H1 (cell line): ENCODE measurements around the gene KLHL40. TPM values are rescaled to one million over a fixed set of nuclear protein-coding genes. Genes with fewer than 3 reads are reported as not detected.

Experiments used
- CTCF ChIA-PET: fragments of 300-600 bp; sonication (Branson Sonifier 250); formaldehyde crosslinking; loops from one replicate; lab custom pipeline; 2021; ENCODE audit not compliant: partially characterized antibody; lab: Charles Lee
- POLR2A ChIA-PET: fragments of 300-600 bp; sonication (Branson Sonifier 250); formaldehyde crosslinking; loops from one replicate; lab custom pipeline; 2021; ENCODE audit warnings: inconsistent platforms; ENCODE audit not compliant: partially characterized antibody; lab: Charles Lee
- DNase-seq, 2 experiments: peaks; one replicate each; pipeline versions ENCODE4 v3.0.0 to v3.0.0-alpha.2; 2010 to 2022; ENCODE audit warnings: low spot score in 2 of 2, low read depth in 1 of 2, mixed read lengths in 1 of 2
- FAIRE-seq: peaks from 2 replicates; lab custom pipeline; 2011; peaks lifted over from hg19 to GRCh38; lab: Jason Lieb, UNC
- H2AFZ ChIP-seq: 2 replicates; pipeline ENCODE4 v1.8.1; 2012; ENCODE audit warnings: low read length, inconsistent platforms
- H2AK5ac ChIP-seq: 2 replicates; pipeline ENCODE4 v1.6.1; 2013; ENCODE audit warnings: low read depth, low read length
- H2BK120ac ChIP-seq: replicated peaks from 2 replicates; pipeline ENCODE3; 2013; ENCODE audit warnings: low read depth, low read length, inconsistent platforms
- H2BK12ac ChIP-seq: 2 replicates; pipeline ENCODE4 v1.6.1; 2013; ENCODE audit warnings: low read depth, low read length
- H2BK15ac ChIP-seq: 2 replicates; pipeline ENCODE4 v1.6.1; 2013; ENCODE audit warnings: low read length
- H2BK20ac ChIP-seq: 2 replicates; pipeline ENCODE4 v1.6.1; 2013; ENCODE audit warnings: low read length
- H2BK5ac ChIP-seq: 2 replicates; pipeline ENCODE4 v1.6.1; 2013; ENCODE audit warnings: low read depth, low read length
- H3K14ac ChIP-seq: 2 replicates; pipeline ENCODE4 v1.6.1; 2013; ENCODE audit warnings: inconsistent platforms; ENCODE audit not compliant: insufficient read length
- H3K18ac ChIP-seq: 2 replicates; pipeline ENCODE4 v1.6.1; 2013; ENCODE audit warnings: low read length; ENCODE audit errors: extremely low read depth
- H3K23ac ChIP-seq: 2 replicates; pipeline ENCODE4 v1.6.1; 2013; ENCODE audit warnings: inconsistent platforms; ENCODE audit not compliant: insufficient read length
- H3K23me2 ChIP-seq: 2 replicates; pipeline ENCODE4 v1.6.1; 2013; ENCODE audit warnings: low read depth, low read length
- H3K27ac ChIP-seq: 2 replicates; pipeline ENCODE4 v1.6.1; 2011; ENCODE audit warnings: low read depth, low read length, inconsistent platforms
- H3K27me3 ChIP-seq, 4 experiments: replicated peaks in 1 of 4; 1 replicate in 1 of 4; 2 replicates in 3 of 4; pipeline versions ENCODE4 v1.6.1 to v1.8.1; 2011 to 2013; ENCODE audit warnings: low read length in 3 of 4, mild to moderate bottlenecking in 3 of 4, inconsistent platforms in 2 of 4, mixed read lengths in 2 of 4, moderate library complexity in 1 of 4; ENCODE audit not compliant: control insufficient read depth in 3 of 4, insufficient read depth in 3 of 4; ENCODE audit errors: extremely low read depth in 1 of 4
- H3K36me3 ChIP-seq, 4 experiments: 2 replicates each; pipeline versions ENCODE4 v1.6.1 to v1.8.1; 2011 to 2013; ENCODE audit warnings: mild to moderate bottlenecking in 4 of 4, low read length in 3 of 4, moderate library complexity in 2 of 4, control low read depth in 1 of 4, inconsistent platforms in 1 of 4; ENCODE audit not compliant: insufficient read depth in 4 of 4, control insufficient read depth in 2 of 4
- H3K4ac ChIP-seq: replicated peaks from 2 replicates; pipeline ENCODE3; 2013; ENCODE audit warnings: low read length, low read depth, mixed read lengths, inconsistent platforms; ENCODE audit not compliant: insufficient read length
- H3K4me1 ChIP-seq, 4 experiments: replicated peaks in 1 of 4; 1 replicate in 1 of 4; 2 replicates in 3 of 4; pipeline versions ENCODE4 v1.6.1 to v1.8.1; 2011 to 2013; ENCODE audit warnings: low read length in 3 of 4, inconsistent platforms in 2 of 4, mixed read lengths in 1 of 4; ENCODE audit not compliant: insufficient read depth in 4 of 4, control insufficient read depth in 3 of 4
- H3K4me2 ChIP-seq, 2 experiments: 2 replicates each; pipeline versions ENCODE4 v1.6.1 to v1.8.1; 2011 to 2013; ENCODE audit warnings: low read depth in 2 of 2, low read length in 2 of 2, control low read depth in 1 of 2, inconsistent platforms in 1 of 2, mild to moderate bottlenecking in 1 of 2; ENCODE audit not compliant: insufficient read depth in 1 of 2
- H3K4me3 ChIP-seq, 4 experiments: fragments of 200-600, 300-600 bp in 1 of 4; sonication (generic), shearing (Covaris generic), sonication (Bioruptor Twin) in 1 of 4; 2 replicates each; pipeline versions ENCODE4 v1.5.1 to v1.8.1; 2011 to 2016; ENCODE audit warnings: low read length in 4 of 4, low read depth in 3 of 4, control low read depth in 2 of 4, inconsistent platforms in 2 of 4, mild to moderate bottlenecking in 2 of 4, mixed read lengths in 1 of 4, moderate library complexity in 1 of 4; ENCODE audit not compliant: insufficient read depth in 2 of 4; ENCODE audit errors: extremely low read depth in 1 of 4
- H3K56ac ChIP-seq: replicated peaks from 2 replicates; pipeline ENCODE3; 2013; ENCODE audit warnings: low read depth, mild to moderate bottlenecking, mixed read lengths, low read length, inconsistent platforms; ENCODE audit not compliant: insufficient read length
- H3K79me1 ChIP-seq: 2 replicates; pipeline ENCODE4 v1.6.1; 2013; ENCODE audit warnings: low read depth, low read length, control low read depth
- H3K79me2 ChIP-seq, 2 experiments: 2 replicates each; pipeline versions ENCODE4 v1.6.1 to v1.8.1; 2012 to 2013; ENCODE audit warnings: low read length in 2 of 2, mild to moderate bottlenecking in 2 of 2, inconsistent platforms in 1 of 2; ENCODE audit not compliant: insufficient read depth in 2 of 2, control insufficient read depth in 1 of 2
- H3K9ac ChIP-seq, 4 experiments: replicated peaks in 1 of 4; 1 replicate in 1 of 4; 2 replicates in 3 of 4; pipeline versions ENCODE4 v1.6.1 to v1.8.1; 2011 to 2013; ENCODE audit warnings: low read depth in 3 of 4, low read length in 3 of 4, control low read depth in 2 of 4, mild to moderate bottlenecking in 2 of 4, moderate library complexity in 2 of 4, inconsistent platforms in 1 of 4; ENCODE audit errors: extremely low read depth in 1 of 4
- H3K9me3 ChIP-seq, 2 experiments: 2 replicates each; pipeline versions ENCODE4 v1.6.1 to v1.8.1; 2012 to 2013; ENCODE audit warnings: mild to moderate bottlenecking in 2 of 2, moderate library complexity in 2 of 2, control low read depth in 1 of 2, inconsistent platforms in 1 of 2, low read depth in 1 of 2, low read length in 1 of 2, mixed read lengths in 1 of 2; ENCODE audit not compliant: insufficient read depth in 2 of 2
- H4K20me1 ChIP-seq, 2 experiments: replicated peaks in 1 of 2; 2 replicates each; pipeline versions ENCODE3 to v1.8.1; 2011 to 2013; ENCODE audit warnings: inconsistent platforms in 2 of 2, low read length in 2 of 2, mild to moderate bottlenecking in 1 of 2; ENCODE audit not compliant: insufficient read depth in 2 of 2, control insufficient read depth in 1 of 2
- H4K5ac ChIP-seq: 2 replicates; pipeline ENCODE4 v1.6.1; 2013; ENCODE audit warnings: low read length, low read depth, mixed read lengths, inconsistent platforms; ENCODE audit not compliant: insufficient read length
- H4K8ac ChIP-seq: 2 replicates; pipeline ENCODE4 v1.8.0; 2013; ENCODE audit warnings: mild to moderate bottlenecking, moderate library complexity, low read length, inconsistent platforms; ENCODE audit not compliant: insufficient read depth; ENCODE audit errors: extremely low read depth
- H4K91ac ChIP-seq: replicated peaks from 2 replicates; pipeline ENCODE3; 2013; ENCODE audit warnings: low read length, mixed read lengths, inconsistent platforms; ENCODE audit not compliant: insufficient read length
- WGBS, 2 experiments: shearing (Covaris generic) in 1 of 2; methylation state at CpG; one replicate each; pipeline versions ENCODE4 v1.1.6 to v1.1.7; 2013 to 2015; ENCODE audit warnings: low lambda C conversion rate in 2 of 2, mixed read lengths in 2 of 2, inconsistent platforms in 1 of 2, low coverage in 1 of 2, missing lambda C conversion rate in 1 of 2; ENCODE audit not compliant: insufficient replicate concordance in 2 of 2, insufficient coverage in 1 of 2, insufficient read length in 1 of 2; ENCODE audit errors: extremely low coverage in 1 of 2, missing lambda C conversion rate in 1 of 2; 5-methylcytosine and 5-hydroxymethylcytosine counted together
- polyA plus RNA-seq, 7 experiments: library from polyadenylated mRNA; depleted of rRNA in 3 of 7; stranded (reverse) in 5 of 7; unstranded in 2 of 7; fragments of >200 nt in 5 of 7; fragments of 200-250 nt in 2 of 7; gene quantifications; 1 replicate in 5 of 7; 2 replicates in 1 of 7; 4 replicates in 1 of 7; pipeline versions ENCODE4 v1.2.1 to v1.2.3, GENCODE V29; 2011 to 2013; ENCODE audit warnings: missing spikeins in 2 of 7, mixed read lengths in 2 of 7
- total RNA-seq: library from RNA; stranded (reverse); fragmentation: NEBNext Ultra II Directional; extraction: Animal tissue kit (Norgen Biotek cat#: 25700); gene quantifications from 2 replicates; pipeline ENCODE4 v1.2.1, GENCODE V29; 2021

The KLHL40 gene
- total and polyA plus RNA-seq, 2 of the 8 experiments (the other 6 are each of a cell fraction or from before 2014, with no cell fraction given): 0.02 TPM; not detected in 1

- no peak for FAIRE-seq
- no peaks in the 10 kb centered on the region; a peak in 1 of 8 replicates for H3K36me3 ChIP-seq
- ChIA-PET CTCF (interaction anchor here (0.8 to 7.0 kb wide), 6 partner anchors 10 to 100 kb away, joined by 4 to 54 read pairs (median 6); no protein-coding TSS in a partner anchor), POLR2A (interaction anchor here (0.8 to 2.6 kb wide), 4 partner anchors 8 to 110 kb away, joined by 3 to 10 read pairs (median 5); no protein-coding TSS in a partner anchor)
- peak overlapping the region; percentile 72; the same call in 1 of the 2 replicates for H2BK20ac ChIP-seq
- peak overlapping the region; percentile 93 for H2BK12ac ChIP-seq
- H3K23me2 ChIP-seq: peaks cover 3% of the 10 kb centered on the region; the same call in 1 of the 2 replicates
- WGBS, 2 experiments: 92% methylated on average over 6 of the region's 6 CpGs; no CpG with 5 or more reads in 1 of the 2 experiments
- no peak overlapping the region for H4K5ac ChIP-seq
- peaks cover 6 to 35% (median 29%) of the 10 kb centered on the region in 4 experiments for H3K4me1 ChIP-seq
- peak overlapping the region; percentile 97 for H2BK15ac ChIP-seq
- H3K79me1 ChIP-seq: no peaks in the 10 kb centered on the region
- H3K4me3 ChIP-seq: no peak overlapping the region
- H2BK120ac ChIP-seq: peak overlapping the region; percentile 76
- H2BK5ac ChIP-seq: peak overlapping the region; percentile 32; the same call in 1 of the 2 replicates
- H3K56ac ChIP-seq: no peak overlapping the region
- H4K91ac ChIP-seq: no peak overlapping the region
- no peak overlapping the region for H3K23ac ChIP-seq
- peaks cover 1 to 2% of the 10 kb centered on the region in 2 experiments for H4K20me1 ChIP-seq
- no peak overlapping the region for H4K8ac ChIP-seq
- no peak overlapping the region for H3K9ac ChIP-seq
- peak overlapping the region; percentile 82; the same call in 1 of the 2 replicates for H2AK5ac ChIP-seq
- H3K9me3 ChIP-seq: no peaks in the 10 kb centered on the region
- H3K18ac ChIP-seq: peak overlapping the region; percentile 71
- no peak overlapping the region; a peak in 1 of 4 replicates for H3K4me2 ChIP-seq
- no peaks in the 10 kb centered on the region for H3K79me2 ChIP-seq
- H3K14ac ChIP-seq: no peak overlapping the region
- H2AFZ ChIP-seq: no peak overlapping the region
- H3K4ac ChIP-seq: no peak overlapping the region
- DNase-seq: peak in 1 of 2 experiments; percentile 45
- no peak overlapping the region for H3K27ac ChIP-seq
- H3K27me3 ChIP-seq: no peaks in the 10 kb centered on the region
Observed at GRCh38 chr3:42655980-42656679, 29.2 kb upstream of the KLHL40 start.
